Measurements from ENCODE around the gene MTG1.

The MTG1 gene

DNA sequence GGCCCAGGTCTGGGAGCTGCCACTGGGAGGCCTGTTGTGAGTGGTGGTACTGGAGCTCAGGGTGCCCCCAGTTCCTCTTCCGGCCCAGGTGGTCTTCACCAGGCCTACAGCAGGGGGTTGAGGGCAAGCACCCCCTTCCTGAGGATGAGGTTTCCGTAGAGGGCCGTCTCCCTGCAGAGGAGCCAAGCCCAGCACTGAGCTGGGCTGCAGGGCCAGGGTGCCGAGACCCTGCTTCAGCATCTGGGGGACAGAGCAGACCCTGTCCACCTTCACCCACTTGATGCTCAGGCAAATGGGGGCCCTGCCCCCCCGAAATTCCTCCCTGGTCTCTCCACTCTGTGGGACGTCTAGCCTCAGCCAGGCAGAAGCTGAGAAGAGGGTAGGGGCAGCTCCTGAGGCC, 38.7 kb upstream of the MTG1 start:
- H3K27ac ChIP-seq, result no peak overlapping the region
- TF ChIP-seq, protein P1, sequence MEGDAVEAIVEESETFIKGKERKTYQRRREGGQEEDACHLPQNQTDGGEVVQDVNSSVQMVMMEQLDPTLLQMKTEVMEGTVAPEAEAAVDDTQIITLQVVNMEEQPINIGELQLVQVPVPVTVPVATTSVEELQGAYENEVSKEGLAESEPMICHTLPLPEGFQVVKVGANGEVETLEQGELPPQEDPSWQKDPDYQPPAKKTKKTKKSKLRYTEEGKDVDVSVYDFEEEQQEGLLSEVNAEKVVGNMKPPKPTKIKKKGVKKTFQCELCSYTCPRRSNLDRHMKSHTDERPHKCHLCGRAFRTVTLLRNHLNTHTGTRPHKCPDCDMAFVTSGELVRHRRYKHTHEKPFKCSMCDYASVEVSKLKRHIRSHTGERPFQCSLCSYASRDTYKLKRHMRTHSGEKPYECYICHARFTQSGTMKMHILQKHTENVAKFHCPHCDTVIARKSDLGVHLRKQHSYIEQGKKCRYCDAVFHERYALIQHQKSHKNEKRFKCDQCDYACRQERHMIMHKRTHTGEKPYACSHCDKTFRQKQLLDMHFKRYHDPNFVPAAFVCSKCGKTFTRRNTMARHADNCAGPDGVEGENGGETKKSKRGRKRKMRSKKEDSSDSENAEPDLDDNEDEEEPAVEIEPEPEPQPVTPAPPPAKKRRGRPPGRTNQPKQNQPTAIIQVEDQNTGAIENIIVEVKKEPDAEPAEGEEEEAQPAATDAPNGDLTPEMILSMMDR (IDR thresholded peaks at IDR 0.05), result no peak
- no peak for DNase-seq (ENCODE audit: low spot score)

DNA sequence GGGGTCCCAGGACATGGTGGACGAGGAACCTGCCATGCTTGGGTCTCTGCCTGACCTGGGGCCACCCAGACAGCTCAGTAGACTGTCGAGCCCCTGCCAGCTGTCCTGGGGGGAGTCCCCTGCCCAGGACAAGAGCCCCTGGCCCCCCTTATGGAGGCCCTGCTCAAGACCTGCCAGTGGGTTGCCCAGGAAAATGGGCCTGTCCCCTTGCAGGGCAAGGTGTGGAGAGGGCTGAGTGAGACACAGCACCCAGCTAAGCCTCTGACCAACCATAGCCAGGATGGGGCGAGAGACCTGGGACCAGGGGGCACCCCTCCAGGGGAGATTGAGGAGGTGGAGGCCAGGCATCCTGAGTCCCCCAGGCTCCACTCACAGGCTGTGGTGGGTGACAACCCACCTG, 38.0 kb upstream of the MTG1 start:
- no peak for DNase-seq (ENCODE audit: low spot score)
- TF ChIP-seq, protein P1 (IDR thresholded peaks at IDR 0.05), result no peak
- no peak overlapping the region for H3K27ac ChIP-seq
- H3K4me3 ChIP-seq, result no peak overlapping the region

More for the DNA sequence above, 38.7 kb upstream of the MTG1 start:
- no peak overlapping the region for H3K4me3 ChIP-seq

DNA sequence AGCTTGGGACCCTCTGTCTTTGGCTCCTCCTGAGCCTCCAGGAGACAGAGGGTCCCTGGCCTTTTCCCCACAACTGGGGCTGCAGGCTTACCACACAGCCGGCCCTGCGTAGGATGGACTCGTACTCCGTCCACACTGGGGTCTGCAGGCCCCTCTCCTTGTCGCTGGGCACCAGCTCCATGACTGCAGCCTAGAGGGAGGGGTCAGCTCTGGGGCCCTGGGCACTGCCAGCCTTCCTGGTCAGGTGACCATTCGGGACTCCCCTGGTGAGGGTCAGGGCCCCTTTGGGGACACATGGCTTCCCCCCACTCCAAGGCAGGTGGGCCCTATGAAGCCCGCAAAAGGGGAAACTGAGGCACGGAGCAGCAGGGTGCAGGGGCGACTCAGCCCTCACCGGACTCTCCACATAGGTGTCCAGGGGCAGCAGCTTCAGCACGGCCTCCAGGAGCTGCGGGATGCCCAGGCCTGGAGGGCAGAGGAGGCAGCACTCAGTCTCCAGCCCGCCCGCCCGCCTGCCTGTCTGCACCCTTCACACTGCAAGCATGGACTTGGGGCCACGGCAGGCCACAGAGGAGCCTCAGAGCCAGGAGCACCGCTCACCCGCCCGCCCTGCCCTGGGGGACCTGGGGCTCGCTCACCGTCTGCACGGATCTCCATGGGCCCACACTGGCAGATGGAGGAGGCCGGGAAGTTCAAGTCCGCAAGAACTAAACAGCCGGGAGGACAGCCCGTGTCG, 37.2 kb upstream of the MTG1 start:
- Histone ChIP-seq H3K4me3 (peak overlapping the region; percentile 85), H3K27ac (no peak overlapping the region)
- DNase-seq (ENCODE audit: low spot score), result no peak
- TF ChIP-seq, protein P1 (IDR thresholded peaks at IDR 0.05), result no peak

DNA sequence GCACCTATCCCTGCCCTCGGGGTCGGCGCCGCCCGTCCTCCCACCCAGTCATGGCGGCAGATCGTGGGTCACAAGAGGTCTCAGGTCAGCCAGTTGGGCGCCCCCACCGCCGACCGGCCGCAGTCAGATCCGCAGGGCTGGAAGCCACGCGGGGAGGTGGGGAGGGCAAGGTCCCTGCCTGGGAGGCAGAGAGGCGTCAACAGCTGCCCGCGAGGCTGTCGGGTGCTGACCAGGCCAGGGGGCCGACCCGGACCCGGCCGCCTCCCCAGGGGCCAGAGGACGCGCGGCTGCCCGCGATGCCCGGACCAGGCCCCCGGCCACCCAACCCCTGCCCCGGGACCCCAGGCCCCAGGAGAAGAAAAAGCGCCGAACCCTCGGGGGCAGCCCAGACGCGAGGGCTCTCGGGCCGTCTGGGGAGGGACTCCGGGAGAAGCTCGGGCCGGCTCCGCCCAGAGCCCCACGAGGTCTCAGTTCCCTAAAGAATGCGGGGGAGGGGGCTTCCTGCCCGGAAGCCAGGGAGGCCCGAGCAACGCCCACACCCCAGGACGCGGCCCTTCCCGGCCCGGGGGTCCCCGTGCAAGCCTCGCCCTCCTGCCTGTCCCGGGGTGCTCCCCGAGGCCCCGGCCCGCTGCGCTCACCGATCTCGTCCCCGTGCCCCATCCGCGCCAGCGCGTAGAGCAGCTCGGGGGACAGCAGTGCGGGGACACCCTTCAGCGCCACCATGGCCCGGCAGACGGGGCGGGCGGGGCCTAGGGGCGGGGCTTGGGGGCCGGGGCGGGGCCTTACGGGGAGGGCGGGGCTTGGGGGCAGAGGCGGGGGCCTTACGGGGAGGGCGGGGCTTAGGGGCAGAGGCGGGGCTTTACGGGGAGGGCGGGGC, 36.4 kb upstream of the MTG1 start, which contains the start of gene FUOM:
TSS of gene FUOM (minus strand) at position 735 of the 877 bp plus-strand sequence. CDS start at position 723, 12 bp downstream.
- TF ChIP-seq, protein P1 (IDR thresholded peaks at IDR 0.05), result no peak
- no peak for DNase-seq (ENCODE audit: low spot score)
- Histone ChIP-seq H3K27ac (peak within 1 kb of the TSS; percentile 50 to 82), H3K4me3 (peak within 1 kb of the TSS; percentile 85)

DNA sequence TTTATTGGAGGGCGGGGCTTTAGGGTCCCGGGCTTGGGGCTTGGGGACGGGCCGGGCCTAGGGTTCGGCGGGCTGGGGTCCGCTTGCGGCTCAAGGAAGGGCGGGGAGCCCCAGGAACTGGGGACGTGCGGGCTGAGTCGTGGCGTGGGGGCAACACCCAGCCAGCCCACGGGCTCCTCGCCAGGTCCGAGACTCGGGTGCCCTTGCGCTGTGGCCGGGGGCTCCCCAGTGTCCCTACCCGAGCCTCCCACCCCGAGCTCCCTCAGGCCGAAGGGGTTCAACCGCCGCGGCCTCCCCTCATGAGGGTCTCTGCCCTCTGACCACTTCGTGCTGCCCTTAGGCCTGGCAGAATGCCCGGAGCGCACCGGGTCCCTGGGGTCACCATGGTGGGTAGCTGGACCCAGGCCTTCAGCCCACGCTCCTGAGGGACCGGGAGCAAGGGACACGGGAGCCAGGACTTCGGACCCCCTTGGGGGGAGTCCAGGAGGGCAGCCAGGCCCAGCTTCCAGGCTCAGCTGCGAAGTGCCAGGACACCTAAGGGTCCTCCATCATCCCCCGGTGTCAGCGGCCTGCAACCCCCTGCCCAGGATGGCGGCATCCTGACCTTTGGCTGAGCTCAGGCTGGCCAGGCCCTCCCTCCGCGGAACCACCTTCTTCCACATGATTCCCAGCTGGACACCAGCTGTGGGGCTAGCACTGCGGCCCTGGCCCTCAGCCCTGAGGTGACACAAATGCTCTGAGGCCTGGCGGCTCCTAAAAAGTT, 35.6 kb upstream of the MTG1 start:
- Histone ChIP-seq H3K27ac (peak overlapping the region in 1 of 2 donors; percentile 82), H3K4me3 (peak overlapping the region; percentile 85)
- DNase-seq (ENCODE audit: low spot score), result no peak
- TF ChIP-seq, protein P1 (IDR thresholded peaks at IDR 0.05), result no peak

DNA sequence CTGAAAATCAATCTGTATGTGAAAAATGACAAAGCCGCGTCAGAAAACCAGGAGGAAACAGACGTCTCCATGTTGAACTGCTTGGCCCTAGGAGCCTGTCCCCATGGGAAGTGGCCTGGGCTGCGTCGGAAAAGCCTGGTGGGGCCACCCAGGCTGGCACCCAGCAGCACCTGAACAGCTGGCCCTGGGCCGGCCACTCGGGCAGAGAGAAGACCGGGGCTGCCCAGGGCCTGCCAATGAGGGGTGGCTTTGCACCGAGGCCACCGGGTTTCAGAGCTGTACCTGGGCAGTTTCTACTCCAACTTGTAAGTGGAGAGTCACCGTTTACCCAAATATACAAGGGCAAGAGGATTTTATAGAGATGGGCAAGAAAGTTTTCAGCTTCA, 35.0 kb upstream of the MTG1 start:
- DNase-seq (ENCODE audit: low spot score), result no peak
- TF ChIP-seq, protein P1 (IDR thresholded peaks at IDR 0.05), result no peak
- Histone ChIP-seq H3K4me3 (no peak overlapping the region), H3K27ac (no peak overlapping the region)
